Measurements from ENCODE around the gene USP13. TPM values are rescaled to one million over a fixed set of nuclear protein-coding genes. Genes with fewer than 3 reads are reported as not detected.
A peak's percentile ranks its signal among the peaks of the same experiment; 100 is the strongest.

USP13 gene
- total and polyA plus RNA-seq, 4 donors, result 2.4 to 7.3 (median 4.2) TPM

- TF ChIP-seq NR2F2 (IDR thresholded peaks at IDR 0.05) (no peak), JUND (IDR thresholded peaks at IDR 0.05) (no peak), RAD21 (IDR thresholded peaks at IDR 0.05) (no peak), SP1 (IDR thresholded peaks at IDR 0.05) (no peak), FOXA1 (IDR thresholded peaks at IDR 0.05) (no peak), RXRA (IDR thresholded peaks at IDR 0.05) (no peak), EGR1 (IDR thresholded peaks at IDR 0.05; ENCODE audit: low read depth in 2 of 2) (no peak), YY1 (IDR thresholded peaks at IDR 0.05) (no peak), REST (IDR thresholded peaks at IDR 0.05) (no peak), TAF1 (conservative IDR thresholded peaks at IDR 0.05) (no peak), HNF4A (conservative IDR thresholded peaks at IDR 0.05) (no peak), HNF4G (IDR thresholded peaks at IDR 0.05) (no peak)
- TF ChIP-seq, protein P1, sequence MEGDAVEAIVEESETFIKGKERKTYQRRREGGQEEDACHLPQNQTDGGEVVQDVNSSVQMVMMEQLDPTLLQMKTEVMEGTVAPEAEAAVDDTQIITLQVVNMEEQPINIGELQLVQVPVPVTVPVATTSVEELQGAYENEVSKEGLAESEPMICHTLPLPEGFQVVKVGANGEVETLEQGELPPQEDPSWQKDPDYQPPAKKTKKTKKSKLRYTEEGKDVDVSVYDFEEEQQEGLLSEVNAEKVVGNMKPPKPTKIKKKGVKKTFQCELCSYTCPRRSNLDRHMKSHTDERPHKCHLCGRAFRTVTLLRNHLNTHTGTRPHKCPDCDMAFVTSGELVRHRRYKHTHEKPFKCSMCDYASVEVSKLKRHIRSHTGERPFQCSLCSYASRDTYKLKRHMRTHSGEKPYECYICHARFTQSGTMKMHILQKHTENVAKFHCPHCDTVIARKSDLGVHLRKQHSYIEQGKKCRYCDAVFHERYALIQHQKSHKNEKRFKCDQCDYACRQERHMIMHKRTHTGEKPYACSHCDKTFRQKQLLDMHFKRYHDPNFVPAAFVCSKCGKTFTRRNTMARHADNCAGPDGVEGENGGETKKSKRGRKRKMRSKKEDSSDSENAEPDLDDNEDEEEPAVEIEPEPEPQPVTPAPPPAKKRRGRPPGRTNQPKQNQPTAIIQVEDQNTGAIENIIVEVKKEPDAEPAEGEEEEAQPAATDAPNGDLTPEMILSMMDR (IDR thresholded peaks at IDR 0.05; ENCODE audit: low read depth, low read length, missing input control), result no peak
- TF ChIP-seq, protein P2, sequence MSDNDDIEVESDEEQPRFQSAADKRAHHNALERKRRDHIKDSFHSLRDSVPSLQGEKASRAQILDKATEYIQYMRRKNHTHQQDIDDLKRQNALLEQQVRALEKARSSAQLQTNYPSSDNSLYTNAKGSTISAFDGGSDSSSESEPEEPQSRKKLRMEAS (IDR thresholded peaks at IDR 0.05), result no peak
- Histone ChIP-seq H3K4me1 (ENCODE audit: control insufficient read depth in 4 of 4, insufficient read depth in 4 of 4, low read length in 3 of 4) (peaks cover 4 to 21% (median 18%) of the 10 kb centered on the region in 4 donors), H3K27me3 (ENCODE audit: control insufficient read depth in 4 of 4, insufficient read depth in 4 of 4, low read length in 3 of 4) (no peaks in the 10 kb centered on the region), H3K4me3 (ENCODE audit: low read depth in 1 of 3, low read length in 3 of 3) (no peak overlapping the region), H3K27ac (ENCODE audit: low read depth in 1 of 2, low read length in 2 of 2) (no peak overlapping the region), H3K9ac (ENCODE audit: low read depth in 1 of 2, low read length in 2 of 2) (no peak overlapping the region), H3K9me3 (ENCODE audit: control insufficient read depth in 4 of 4, low read length in 3 of 4) (no peaks in the 10 kb centered on the region), H3K36me3 (ENCODE audit: control insufficient read depth in 4 of 4, insufficient read depth in 3 of 4, low read depth in 1 of 4, low read length in 3 of 4) (peaks cover 0 to 6% (median 0%) of the 10 kb centered on the region in 4 donors)
- 97% methylated on average over 1 of the region's 1 CpG for WGBS
- DNase-seq (ENCODE audit: low spot score), result no peak
Observed at GRCh38 chr3:179640469-179640868, 12.4 kb upstream of the USP13 start.

- no peaks in the 10 kb centered on the region for H3K27me3 ChIP-seq (ENCODE audit: control insufficient read depth in 4 of 4, insufficient read depth in 4 of 4, low read length in 3 of 4)
- H3K4me1 ChIP-seq (ENCODE audit: control insufficient read depth in 4 of 4, insufficient read depth in 4 of 4, low read length in 3 of 4), result peaks cover 4 to 21% (median 18%) of the 10 kb centered on the region in 4 donors
- no peaks in the 10 kb centered on the region for H3K9me3 ChIP-seq (ENCODE audit: control insufficient read depth in 4 of 4, low read length in 3 of 4)
- H3K27ac ChIP-seq (ENCODE audit: low read depth in 1 of 2, low read length in 2 of 2), result peak overlapping the region in 1 of 2 donors; percentile 87
- H3K4me3 ChIP-seq (ENCODE audit: low read depth in 1 of 3, low read length in 3 of 3), result peak overlapping the region; percentile 30 to 75 (median 70)
- peaks cover 0 to 6% (median 0%) of the 10 kb centered on the region in 4 donors for H3K36me3 ChIP-seq (ENCODE audit: control insufficient read depth in 4 of 4, insufficient read depth in 3 of 4, low read depth in 1 of 4, low read length in 3 of 4)
- 86% methylated on average over 3 of the region's 3 CpGs for WGBS
- no peak for DNase-seq (ENCODE audit: low spot score)
- peak overlapping the region in 1 of 2 donors; percentile 7 for H3K9ac ChIP-seq (ENCODE audit: low read depth in 1 of 2, low read length in 2 of 2)
- TF ChIP-seq FOXA1 (IDR thresholded peaks at IDR 0.05) (no peak), SP1 (IDR thresholded peaks at IDR 0.05) (no peak), REST (IDR thresholded peaks at IDR 0.05) (no peak), FOXA2 (IDR thresholded peaks at IDR 0.05) (no peak), EGR1 (IDR thresholded peaks at IDR 0.05; ENCODE audit: low read depth in 2 of 2) (no peak), RAD21 (IDR thresholded peaks at IDR 0.05) (no peak), ATF3 (IDR thresholded peaks at IDR 0.05) (no peak), JUND (IDR thresholded peaks at IDR 0.05) (no peak), TAF1 (conservative IDR thresholded peaks at IDR 0.05) (no peak), HNF4G (IDR thresholded peaks at IDR 0.05) (no peak), YY1 (IDR thresholded peaks at IDR 0.05) (no peak), GABPA (IDR thresholded peaks at IDR 0.05 in 1 of 2, conservative IDR thresholded peaks at IDR 0.05 in 1 of 2) (no peak)
- TF ChIP-seq, protein P3, sequence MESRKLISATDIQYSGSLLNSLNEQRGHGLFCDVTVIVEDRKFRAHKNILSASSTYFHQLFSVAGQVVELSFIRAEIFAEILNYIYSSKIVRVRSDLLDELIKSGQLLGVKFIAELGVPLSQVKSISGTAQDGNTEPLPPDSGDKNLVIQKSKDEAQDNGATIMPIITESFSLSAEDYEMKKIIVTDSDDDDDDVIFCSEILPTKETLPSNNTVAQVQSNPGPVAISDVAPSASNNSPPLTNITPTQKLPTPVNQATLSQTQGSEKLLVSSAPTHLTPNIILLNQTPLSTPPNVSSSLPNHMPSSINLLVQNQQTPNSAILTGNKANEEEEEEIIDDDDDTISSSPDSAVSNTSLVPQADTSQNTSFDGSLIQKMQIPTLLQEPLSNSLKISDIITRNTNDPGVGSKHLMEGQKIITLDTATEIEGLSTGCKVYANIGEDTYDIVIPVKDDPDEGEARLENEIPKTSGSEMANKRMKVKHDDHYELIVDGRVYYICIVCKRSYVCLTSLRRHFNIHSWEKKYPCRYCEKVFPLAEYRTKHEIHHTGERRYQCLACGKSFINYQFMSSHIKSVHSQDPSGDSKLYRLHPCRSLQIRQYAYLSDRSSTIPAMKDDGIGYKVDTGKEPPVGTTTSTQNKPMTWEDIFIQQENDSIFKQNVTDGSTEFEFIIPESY (IDR thresholded peaks at IDR 0.05), result no peak
- TF ChIP-seq, protein P2 (IDR thresholded peaks at IDR 0.05), result no peak
Observed at GRCh38 chr3:179642871-179643270, 10.0 kb upstream of the USP13 start.
